CD4-positive, alpha-beta T cell treated with Interleukin-15 for 4 hours (primary cell): ENCODE data around the gene SCNN1A.
"Not testable (repeated sequence)": the region's sequence is repeated elsewhere in the genome, so short reads cannot be mapped to it uniquely, and the experiment has no call there.

Experiments used
- DNase-seq: peaks from one replicate; pipeline ENCODE4 v3.0.0-alpha.2; 2020; ENCODE audit warnings: low spot score

Gene SCNN1A

GRCh38 chr12:6347367-6348338 is 27.7 kb downstream of the SCNN1A start:
- DNase-seq: no peak

GRCh38 chr12:6346942-6347341 is 28.4 kb downstream of the SCNN1A start:
- DNase-seq: no peak

DNA sequence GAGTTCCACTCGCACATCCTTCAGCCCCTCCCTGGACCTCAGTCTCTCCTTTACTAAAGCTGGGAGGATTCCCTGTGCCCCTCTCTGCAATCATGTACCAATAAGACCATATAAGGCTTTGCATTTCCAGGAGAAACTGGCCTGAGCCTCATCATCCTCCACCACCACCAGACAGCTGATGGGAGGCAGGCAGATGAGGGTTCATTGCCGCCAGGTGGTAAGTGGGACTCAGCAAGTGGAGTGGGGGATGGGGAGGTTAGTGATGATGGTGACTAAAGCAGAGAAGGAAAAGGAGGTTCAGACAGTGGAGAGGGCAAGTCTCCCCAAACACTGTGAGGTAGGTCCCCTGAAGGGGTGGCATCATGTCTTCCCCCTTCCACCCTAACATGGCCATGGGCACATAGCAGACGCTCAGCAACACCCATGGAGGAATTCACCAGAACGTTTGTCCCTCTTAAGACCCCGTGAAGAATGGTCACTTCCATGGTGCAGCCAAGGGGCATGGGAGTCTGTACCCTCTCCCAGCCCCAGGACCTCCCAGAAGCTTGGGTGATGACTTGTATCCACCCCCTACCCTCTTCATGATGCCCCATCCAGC is 29.0 kb downstream of the SCNN1A start:
- DNase-seq: no peak

DNA sequence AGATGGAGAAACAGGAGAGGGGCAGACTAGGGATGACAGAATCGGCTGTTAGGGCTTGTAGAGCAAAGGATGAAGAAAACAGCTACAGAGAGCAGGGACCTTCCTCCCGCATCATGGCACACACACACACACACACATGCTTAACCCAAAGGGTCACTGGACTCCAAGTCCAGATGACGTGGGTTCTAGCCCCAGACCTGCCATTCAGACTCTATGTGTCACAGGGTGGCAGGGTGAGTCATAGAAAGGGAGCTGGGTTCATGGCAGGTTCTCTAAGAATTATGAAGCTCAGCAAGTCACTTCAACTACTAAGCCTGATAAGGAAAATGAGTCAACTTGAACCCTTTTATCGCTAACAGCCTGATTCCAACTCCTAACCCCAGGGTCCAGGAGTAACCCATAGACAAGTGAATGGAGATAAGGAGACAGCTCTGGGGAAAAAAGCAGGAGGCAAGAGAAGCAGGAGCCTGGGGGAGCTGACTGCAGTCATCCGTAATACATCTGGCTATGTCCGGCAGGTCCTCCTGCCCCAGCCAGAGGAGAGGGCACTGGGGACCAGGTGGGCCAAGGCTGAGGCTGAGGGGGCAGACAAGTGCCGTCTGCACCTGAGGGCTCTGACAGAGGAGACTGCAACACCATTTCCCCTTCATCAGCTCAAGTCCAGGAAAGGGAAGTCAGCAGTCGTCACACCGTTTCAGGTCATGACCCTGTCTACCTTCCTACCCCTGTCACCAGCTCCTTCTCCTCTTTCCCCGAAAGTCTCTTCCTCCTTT is 29.9 kb downstream of the SCNN1A start:
- peak; percentile 62 for DNase-seq

GRCh38 chr12:6344101-6344660 is 31.2 kb downstream of the SCNN1A start:
- DNase-seq: not testable (repeated sequence)

DNA sequence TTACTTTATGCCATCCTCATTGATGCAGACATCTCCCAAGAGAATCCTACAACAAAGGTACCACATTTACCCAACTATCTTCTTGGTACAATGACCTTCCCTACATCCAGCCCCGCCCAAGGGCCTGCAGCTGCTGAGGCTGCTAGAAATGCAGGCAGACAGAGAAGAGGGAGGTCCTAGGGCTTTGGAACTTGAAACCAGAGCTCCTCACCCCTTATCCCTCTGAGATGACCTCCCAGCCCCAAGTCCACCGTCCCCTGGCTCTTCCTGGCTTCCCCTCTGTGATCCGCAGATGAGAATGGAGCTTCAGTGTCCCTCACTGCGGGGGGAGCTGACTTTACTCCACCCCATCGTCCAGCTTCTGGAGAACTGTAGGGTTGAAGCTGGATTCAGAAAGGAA is 31.8 kb downstream of the SCNN1A start:
- DNase-seq: no peak

- DNase-seq: no peak
These were observed 33.0 kb downstream of the SCNN1A start for GRCh38 chr12:6342140-6342889.

GRCh38 chr12:6341417-6342139 is 33.8 kb downstream of the SCNN1A start, which contains the start of gene TNFRSF1A:
TSS of gene TNFRSF1A (minus strand) at chr12:6342076. CDS start at chr12:6341814, 262 bp downstream.
- DNase-seq: no peak

DNA sequence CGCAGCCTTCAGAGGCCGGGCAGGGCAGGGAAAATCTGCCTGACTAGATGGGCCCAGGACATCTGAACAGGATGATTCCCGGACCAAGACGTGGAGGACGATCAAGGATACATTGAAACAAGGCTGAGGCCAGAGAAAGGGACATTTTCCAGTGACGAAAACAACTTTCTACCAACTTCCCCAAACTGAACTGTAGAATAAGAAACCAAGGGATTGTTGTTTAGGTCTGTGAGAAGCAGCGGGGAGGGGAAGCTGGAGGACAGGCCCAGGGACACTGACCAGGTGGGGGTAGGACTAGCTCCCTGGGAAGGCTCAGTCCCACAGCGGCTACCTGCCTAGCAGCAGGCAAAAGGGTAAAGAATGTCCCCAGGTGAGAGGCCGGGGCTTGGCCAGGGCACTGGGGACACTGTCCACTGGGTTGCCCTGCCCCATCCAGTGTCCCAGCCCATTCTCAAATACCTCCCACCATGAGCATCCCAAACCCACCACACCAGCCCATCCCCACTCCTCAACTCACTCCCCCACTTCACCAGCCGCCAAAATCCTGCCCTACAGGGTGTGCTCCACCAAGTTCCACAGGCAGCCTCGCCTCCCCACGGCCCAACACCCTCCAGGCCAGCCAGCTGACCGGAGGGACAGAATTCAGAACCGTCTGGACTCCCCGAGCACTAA is 34.5 kb downstream of the SCNN1A start:
- DNase-seq: no peak

GRCh38 chr12:6340032-6340638 is 35.2 kb downstream of the SCNN1A start:
- no peak for DNase-seq

DNA sequence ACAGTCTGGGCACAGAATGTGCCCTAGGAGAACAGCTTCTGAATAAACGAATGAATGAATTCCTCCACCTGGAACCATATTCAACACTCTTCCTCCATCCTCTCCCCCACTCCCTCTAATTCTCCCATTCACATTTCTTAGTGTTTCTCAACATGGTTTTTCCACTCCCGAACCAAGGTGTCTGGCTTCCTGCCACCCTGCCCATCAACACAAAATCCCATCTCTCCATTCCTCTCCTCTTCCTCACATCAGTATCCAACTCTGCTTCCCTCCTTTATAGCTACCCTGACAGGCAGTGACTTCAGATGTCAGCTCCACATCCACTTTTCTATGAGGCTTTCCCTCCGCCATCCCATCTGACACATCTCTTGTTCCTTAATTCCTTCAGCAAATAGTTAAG is 36.4 kb downstream of the SCNN1A start:
- no peak for DNase-seq

- not testable (repeated sequence) for DNase-seq
These were observed 36.8 kb downstream of the SCNN1A start for GRCh38 chr12:6338536-6338935.

DNA sequence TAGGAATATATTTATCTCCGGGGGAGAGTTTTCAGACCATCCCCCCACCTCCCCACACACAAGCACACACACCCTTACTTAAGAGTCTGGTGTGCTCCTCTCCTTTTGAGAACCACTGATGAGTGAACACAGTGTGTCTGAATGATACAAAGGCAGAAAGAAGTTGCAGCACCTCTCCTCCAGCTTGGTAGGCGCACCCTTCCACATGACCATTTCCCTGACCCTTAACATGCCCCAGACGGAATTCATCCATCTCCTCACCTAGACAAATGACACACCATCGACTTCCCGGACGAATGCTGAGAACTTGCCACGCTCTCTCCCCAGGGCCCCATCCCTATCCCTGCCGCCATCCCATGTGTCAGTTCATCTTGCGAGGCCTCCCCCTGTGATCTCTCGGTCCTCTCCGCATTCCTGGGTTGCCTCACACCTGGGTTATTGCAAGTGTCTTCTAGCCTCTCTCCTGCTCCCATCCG is 37.4 kb downstream of the SCNN1A start:
- no peak for DNase-seq

DNA sequence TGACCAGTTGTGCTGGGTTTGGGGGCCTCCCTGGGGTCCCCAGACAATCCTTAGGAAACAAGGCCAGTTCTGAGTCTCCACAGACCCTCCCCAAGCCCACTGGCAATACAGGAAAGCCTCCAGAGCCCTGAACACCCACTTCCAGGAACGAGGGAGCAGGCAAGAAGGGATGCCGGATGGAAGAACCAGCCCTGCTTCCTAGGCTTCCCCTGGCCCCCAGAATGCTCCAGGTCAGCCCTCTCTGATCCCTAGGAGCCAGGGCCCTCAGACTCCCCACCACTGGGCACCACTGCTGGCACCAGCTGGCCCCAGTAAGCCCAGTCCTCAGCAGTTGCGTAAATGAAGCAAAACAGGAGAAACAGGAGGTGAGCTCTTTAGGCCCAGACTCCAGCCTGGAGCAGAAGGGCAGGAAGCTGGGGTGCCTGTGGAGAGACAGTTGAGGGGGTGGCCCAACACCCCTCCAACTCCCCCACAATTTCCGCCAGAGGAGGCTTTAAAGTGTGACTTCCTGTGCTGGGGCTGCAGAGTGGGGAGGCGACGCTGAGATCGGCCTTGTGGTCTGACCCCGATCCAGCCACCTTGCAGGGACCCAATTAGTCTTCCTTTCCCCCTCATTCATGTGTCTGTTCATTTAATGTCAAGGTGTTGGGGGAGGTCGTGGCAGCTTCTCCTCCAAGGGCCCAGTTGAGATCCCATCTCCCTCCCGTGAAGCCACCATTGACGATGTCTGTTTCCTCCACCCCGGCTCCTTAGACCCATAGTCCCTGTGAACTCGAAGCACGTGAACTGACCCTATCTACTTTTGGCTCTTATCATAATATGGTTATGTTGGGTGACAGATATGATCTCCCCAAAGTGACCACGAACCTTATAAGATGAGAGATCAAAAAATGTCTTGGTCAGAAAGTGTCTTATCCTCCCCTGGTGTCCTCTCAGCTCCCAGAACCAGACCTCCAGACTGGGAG is 38.2 kb downstream of the SCNN1A start:
- DNase-seq: peak; percentile 61

DNA sequence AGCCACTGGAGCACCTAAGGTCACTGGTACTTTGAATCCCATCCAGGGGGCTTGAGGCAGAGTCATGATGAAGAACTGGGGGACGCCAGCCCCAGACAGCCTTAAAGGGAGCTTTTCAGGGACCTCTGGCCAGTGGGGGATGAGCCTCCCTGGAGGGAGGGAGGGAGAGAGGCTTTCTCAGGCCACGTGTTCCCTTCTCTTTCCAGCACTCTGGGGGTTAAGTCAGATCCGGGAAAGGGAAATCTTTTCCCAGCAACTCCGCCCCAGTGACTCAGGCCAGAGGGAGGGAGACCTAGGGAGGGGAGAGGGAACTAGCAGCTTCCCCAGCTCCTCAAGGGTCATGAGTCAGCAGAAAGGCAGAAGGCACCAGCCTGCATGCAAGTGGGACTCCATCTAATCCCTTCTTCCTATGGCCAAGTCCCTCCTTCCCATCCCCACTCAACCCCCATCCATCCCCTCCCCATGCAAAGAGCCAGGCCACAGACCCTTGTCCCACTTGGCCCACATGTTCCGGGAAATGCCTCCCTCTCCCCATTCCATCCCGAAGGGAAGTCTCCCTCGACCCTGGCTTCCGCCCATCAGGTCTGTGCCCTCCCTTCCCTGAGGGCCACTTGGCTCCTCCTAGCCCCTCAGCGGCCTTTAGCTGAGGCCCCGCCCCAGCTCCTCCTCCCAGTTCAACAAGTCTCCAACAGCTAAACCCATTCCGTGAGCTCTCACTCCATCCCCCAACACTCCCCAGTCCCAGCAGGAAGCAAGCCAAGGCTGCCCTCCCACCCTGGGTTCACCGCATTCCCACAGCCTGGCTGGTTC is 39.1 kb downstream of the SCNN1A start:
- DNase-seq: peak; percentile 62

GRCh38 chr12:6335451-6336078 is 39.8 kb downstream of the SCNN1A start:
- DNase-seq: peak; percentile 91

GRCh38 chr12:6334940-6335450 is 40.4 kb downstream of the SCNN1A start:
- DNase-seq: no peak
